ENCODE measurements around the gene LGALS14.

- TF ChIP-seq CTCF (IDR thresholded peaks at IDR 0.05) (no peak), POLR2AphosphoS5 (IDR thresholded peaks at IDR 0.05) (no peak)
Observed at GRCh38 chr19:39752795-39753194, 48.5 kb downstream of the LGALS14 start.
